ENCODE results near the gene L1CAM.

The L1CAM gene

DNA sequence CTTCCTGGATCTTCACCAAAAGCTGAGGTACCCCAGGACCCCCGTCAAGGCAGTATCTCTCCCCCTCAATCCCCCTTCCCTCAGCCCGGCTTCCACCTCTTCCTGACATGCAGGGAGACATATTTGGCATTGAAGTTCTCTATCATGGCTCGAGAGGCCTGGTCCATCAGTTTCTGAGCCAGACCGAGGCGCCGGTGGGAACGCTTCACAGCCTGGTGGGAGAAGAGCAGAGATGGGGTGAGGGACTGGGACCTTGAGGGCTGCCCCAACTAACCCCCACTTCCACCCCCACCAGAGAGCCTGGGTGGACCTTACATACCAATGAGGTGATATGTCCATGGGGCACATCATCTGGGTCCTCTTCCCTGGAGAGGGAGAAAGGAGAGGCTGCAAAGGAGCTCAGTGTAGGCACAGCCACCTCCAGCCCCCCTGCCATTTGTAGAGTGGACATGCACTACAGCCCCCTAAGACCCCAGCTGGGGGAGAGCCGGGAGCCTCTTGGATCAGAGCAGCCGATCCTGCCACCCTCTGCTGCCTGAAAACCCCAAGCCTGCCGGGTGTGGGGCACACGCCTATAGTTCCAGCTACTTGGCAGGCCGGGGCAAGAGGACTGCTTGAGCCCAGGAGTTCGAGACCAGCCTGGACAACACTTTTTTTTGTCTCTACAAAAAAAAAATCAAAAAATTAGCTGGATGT, 46.4 kb upstream of the L1CAM start:
- POLR2A ChIA-PET: interaction anchor here (1.5 kb wide), 1 partner anchor 39 kb away, joined by 3 read pairs; the partner anchor contains the start of gene HCFC1
- Histone ChIP-seq H3K9me3 (ENCODE audit: control insufficient read depth, insufficient read depth, low read depth, low read length) (no peaks in the 10 kb centered on the region), H3K4me3 (ENCODE audit: low read depth, low read length) (no peak overlapping the region), H3K27ac (ENCODE audit: extremely low read depth, low read depth, low read length) (no peak overlapping the region), H3K36me3 (ENCODE audit: control insufficient read depth in 2 of 2, insufficient read depth in 1 of 2, low read length in 2 of 2) (peaks cover 23 to 48% of the 10 kb centered on the region in 2 experiments), H3K4me1 (ENCODE audit: control insufficient read depth, insufficient read depth, low read length) (peaks cover 17% of the 10 kb centered on the region)
- CTCF ChIA-PET: interaction anchor here (0.8 to 14.7 kb wide), 5 partner anchors 9 to 168 kb away, joined by 3 to 267 read pairs (median 3); partner anchors contain the start of genes PLXNB3 and RENBP
- TF ChIP-seq ZNF341 (tag by site-specific recombination; IDR thresholded peaks at IDR 0.05; ENCODE audit: low read depth): no peak
- TF ChIP-seq ZNF24 (tag by site-specific recombination; IDR thresholded peaks at IDR 0.05): no peak
- TF ChIP-seq, protein P1, sequence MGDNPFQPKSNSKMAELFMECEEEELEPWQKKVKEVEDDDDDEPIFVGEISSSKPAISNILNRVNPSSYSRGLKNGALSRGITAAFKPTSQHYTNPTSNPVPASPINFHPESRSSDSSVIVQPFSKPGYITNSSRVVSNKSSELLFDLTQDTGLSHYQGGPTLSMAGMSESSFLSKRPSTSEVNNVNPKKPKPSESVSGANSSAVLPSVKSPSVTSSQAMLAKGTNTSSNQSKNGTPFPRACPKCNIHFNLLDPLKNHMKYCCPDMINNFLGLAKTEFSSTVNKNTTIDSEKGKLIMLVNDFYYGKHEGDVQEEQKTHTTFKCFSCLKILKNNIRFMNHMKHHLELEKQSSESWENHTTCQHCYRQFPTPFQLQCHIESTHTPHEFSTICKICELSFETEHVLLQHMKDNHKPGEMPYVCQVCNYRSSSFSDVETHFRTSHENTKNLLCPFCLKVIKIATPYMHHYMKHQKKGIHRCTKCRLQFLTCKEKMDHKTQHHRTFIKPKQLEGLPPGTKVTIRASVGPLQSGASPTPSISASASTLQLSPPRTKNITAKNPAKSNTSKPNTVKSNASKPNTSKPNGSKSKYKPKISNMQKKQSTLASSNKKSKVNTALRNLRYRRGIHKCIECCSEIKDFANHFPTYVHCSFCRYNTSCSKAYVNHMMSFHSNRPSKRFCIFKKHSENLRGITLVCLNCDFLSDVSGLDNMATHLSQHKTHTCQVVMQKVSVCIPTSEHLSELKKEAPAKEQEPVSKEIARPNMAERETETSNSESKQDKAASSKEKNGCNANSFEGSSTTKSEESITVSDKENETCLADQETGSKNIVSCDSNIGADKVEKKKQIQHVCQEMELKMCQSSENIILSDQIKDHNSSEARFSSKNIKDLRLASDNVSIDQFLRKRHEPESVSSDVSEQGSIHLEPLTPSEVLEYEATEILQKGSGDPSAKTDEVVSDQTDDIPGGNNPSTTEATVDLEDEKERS (tag by site-specific recombination; IDR thresholded peaks at IDR 0.05): no peak
- TF ChIP-seq ZNF501 (tag by site-specific recombination; IDR thresholded peaks at IDR 0.05): no peak
- TF ChIP-seq, protein P2, sequence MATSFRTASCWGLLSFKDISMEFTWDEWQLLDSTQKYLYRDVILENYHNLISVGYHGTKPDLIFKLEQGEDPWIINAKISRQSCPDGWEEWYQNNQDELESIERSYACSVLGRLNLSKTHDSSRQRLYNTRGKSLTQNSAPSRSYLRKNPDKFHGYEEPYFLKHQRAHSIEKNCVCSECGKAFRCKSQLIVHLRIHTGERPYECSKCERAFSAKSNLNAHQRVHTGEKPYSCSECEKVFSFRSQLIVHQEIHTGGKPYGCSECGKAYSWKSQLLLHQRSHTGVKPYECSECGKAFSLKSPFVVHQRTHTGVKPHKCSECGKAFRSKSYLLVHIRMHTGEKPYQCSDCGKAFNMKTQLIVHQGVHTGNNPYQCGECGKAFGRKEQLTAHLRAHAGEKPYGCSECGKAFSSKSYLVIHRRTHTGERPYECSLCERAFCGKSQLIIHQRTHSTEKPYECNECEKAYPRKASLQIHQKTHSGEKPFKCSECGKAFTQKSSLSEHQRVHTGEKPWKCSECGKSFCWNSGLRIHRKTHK (tag by site-specific recombination; IDR thresholded peaks at IDR 0.05): no peak
- TF ChIP-seq SP2 (tag by site-specific recombination; IDR thresholded peaks at IDR 0.05): no peak
- TF ChIP-seq, protein P3, sequence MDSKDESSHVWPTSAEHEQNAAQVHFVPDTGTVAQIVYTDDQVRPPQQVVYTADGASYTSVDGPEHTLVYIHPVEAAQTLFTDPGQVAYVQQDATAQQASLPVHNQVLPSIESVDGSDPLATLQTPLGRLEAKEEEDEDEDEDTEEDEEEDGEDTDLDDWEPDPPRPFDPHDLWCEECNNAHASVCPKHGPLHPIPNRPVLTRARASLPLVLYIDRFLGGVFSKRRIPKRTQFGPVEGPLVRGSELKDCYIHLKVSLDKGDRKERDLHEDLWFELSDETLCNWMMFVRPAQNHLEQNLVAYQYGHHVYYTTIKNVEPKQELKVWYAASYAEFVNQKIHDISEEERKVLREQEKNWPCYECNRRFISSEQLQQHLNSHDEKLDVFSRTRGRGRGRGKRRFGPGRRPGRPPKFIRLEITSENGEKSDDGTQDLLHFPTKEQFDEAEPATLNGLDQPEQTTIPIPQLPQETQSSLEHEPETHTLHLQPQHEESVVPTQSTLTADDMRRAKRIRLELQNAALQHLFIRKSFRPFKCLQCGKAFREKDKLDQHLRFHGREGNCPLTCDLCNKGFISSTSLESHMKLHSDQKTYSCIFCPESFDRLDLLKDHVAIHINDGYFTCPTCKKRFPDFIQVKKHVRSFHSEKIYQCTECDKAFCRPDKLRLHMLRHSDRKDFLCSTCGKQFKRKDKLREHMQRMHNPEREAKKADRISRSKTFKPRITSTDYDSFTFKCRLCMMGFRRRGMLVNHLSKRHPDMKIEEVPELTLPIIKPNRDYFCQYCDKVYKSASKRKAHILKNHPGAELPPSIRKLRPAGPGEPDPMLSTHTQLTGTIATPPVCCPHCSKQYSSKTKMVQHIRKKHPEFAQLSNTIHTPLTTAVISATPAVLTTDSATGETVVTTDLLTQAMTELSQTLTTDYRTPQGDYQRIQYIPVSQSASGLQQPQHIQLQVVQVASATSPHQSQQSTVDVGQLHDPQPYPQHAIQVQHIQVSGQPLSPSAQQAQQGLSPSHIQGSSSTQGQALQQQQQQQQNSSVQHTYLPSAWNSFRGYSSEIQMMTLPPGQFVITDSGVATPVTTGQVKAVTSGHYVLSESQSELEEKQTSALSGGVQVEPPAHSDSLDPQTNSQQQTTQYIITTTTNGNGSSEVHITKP (tag by site-specific recombination; IDR thresholded peaks at IDR 0.05): no peak
- TF ChIP-seq ZNF747 (tag by site-specific recombination; IDR thresholded peaks at IDR 0.05): no peak
- no peak for TF ChIP-seq BCL11A (tag by site-specific recombination; IDR thresholded peaks at IDR 0.05; ENCODE audit: low read depth)
- no peak for TF ChIP-seq ZSCAN16 (tag by site-specific recombination; IDR thresholded peaks at IDR 0.05)
- TF ChIP-seq GFI1B (tag by site-specific recombination; IDR thresholded peaks at IDR 0.05): no peak
- TF ChIP-seq GLI4 (tag by site-specific recombination; IDR thresholded peaks at IDR 0.05): no peak
- TF ChIP-seq GLIS1 (tag by site-specific recombination; IDR thresholded peaks at IDR 0.05): no peak
- no peak for TF ChIP-seq ZNF830 (tag by site-specific recombination; IDR thresholded peaks at IDR 0.05; ENCODE audit: low read depth)
- TF ChIP-seq, protein P4, sequence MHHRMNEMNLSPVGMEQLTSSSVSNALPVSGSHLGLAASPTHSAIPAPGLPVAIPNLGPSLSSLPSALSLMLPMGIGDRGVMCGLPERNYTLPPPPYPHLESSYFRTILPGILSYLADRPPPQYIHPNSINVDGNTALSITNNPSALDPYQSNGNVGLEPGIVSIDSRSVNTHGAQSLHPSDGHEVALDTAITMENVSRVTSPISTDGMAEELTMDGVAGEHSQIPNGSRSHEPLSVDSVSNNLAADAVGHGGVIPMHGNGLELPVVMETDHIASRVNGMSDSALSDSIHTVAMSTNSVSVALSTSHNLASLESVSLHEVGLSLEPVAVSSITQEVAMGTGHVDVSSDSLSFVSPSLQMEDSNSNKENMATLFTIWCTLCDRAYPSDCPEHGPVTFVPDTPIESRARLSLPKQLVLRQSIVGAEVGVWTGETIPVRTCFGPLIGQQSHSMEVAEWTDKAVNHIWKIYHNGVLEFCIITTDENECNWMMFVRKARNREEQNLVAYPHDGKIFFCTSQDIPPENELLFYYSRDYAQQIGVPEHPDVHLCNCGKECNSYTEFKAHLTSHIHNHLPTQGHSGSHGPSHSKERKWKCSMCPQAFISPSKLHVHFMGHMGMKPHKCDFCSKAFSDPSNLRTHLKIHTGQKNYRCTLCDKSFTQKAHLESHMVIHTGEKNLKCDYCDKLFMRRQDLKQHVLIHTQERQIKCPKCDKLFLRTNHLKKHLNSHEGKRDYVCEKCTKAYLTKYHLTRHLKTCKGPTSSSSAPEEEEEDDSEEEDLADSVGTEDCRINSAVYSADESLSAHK (tag by site-specific recombination; IDR thresholded peaks at IDR 0.05): no peak
- no peak for TF ChIP-seq ZNF521 (tag by site-specific recombination; IDR thresholded peaks at IDR 0.05)
- no peak for TF ChIP-seq ZFP3 (tag by site-specific recombination; IDR thresholded peaks at IDR 0.05; ENCODE audit: low read depth)
- no peak for TF ChIP-seq OVOL3 (tag by site-specific recombination; IDR thresholded peaks at IDR 0.05)

All from HEK293 (cell line).